HEK293T (cell line): ENCODE measurements around the gene RASSF8.

Experiments used
- CTCF ChIA-PET: fragments of 350-600 bp; formaldehyde crosslinking; extraction: SDS; loops from one replicate; lab custom pipeline; 2021; ENCODE audit warnings: antibody characterized with exemption, inconsistent platforms; lab: Yijun Ruan, JAX
- POLR2A ChIA-PET: fragments of 350-600 bp; formaldehyde crosslinking; extraction: SDS; loops from one replicate; lab custom pipeline; 2020; ENCODE audit warnings: antibody characterized with exemption, inconsistent platforms; lab: Yijun Ruan, JAX
- DNase-seq: peaks from one replicate; pipeline ENCODE4 v3.0.0; 2012; ENCODE audit warnings: mixed read lengths; ENCODE audit errors: extremely low spot score
- ARNT ChIP-seq: fragments of 450-650 bp; IDR thresholded peaks from 2 replicates; pipeline ENCODE4 v1.6.1; 2017; ENCODE audit warnings: mild to moderate bottlenecking
- BHLHE40 ChIP-seq: fragments of 450-650 bp; IDR thresholded peaks from 2 replicates; pipeline ENCODE4 v1.6.1; 2016; ENCODE audit warnings: mild to moderate bottlenecking, moderate library complexity, borderline replicate concordance
- CTBP1 ChIP-seq: fragments of 450-650 bp; IDR thresholded peaks from 2 replicates; pipeline ENCODE4 v1.6.1; 2016; ENCODE audit warnings: borderline replicate concordance
- ELF4 ChIP-seq: fragments of 450-650 bp; IDR thresholded peaks from 2 replicates; pipeline ENCODE4 v1.6.1; 2017; ENCODE audit warnings: antibody characterized with exemption
- FOXA1 ChIP-seq: fragments of 450-650 bp; IDR thresholded peaks from 2 replicates; pipeline ENCODE4 v1.6.1; 2016; ENCODE audit warnings: mild to moderate bottlenecking
- FOXK2 ChIP-seq: fragments of 450-650 bp; IDR thresholded peaks from 2 replicates; pipeline ENCODE4 v1.6.1; 2016; ENCODE audit warnings: mild to moderate bottlenecking
- FOXM1 ChIP-seq: fragments of 450-650 bp; IDR thresholded peaks from 2 replicates; pipeline ENCODE4 v1.6.1; 2017; ENCODE audit warnings: mild to moderate bottlenecking, borderline replicate concordance
- HDGF ChIP-seq: fragments of 450-650 bp; IDR thresholded peaks from 2 replicates; pipeline ENCODE4 v1.6.1; 2017; ENCODE audit warnings: antibody characterized with exemption, borderline replicate concordance
- L3MBTL2 ChIP-seq: fragments of 450-650 bp; conservative IDR thresholded peaks from 2 replicates; pipeline ENCODE4 v1.6.1; 2016; ENCODE audit warnings: mild to moderate bottlenecking
- LEF1 ChIP-seq: fragments of 450-650 bp; IDR thresholded peaks from 2 replicates; pipeline ENCODE4 v1.6.1; 2017; ENCODE audit warnings: mild to moderate bottlenecking, borderline replicate concordance
- NFRKB ChIP-seq: fragments of 450-650 bp; IDR thresholded peaks from 2 replicates; pipeline ENCODE4 v1.6.1; 2016; ENCODE audit warnings: mild to moderate bottlenecking, moderate library complexity
- SP1 ChIP-seq: fragments of 450-650 bp; IDR thresholded peaks from 2 replicates; pipeline ENCODE4 v1.6.1; 2017
- SUZ12 ChIP-seq: fragments of 450-650 bp; IDR thresholded peaks from 2 replicates; pipeline ENCODE4 v1.6.1; 2016; ENCODE audit warnings: mild to moderate bottlenecking
- TARDBP ChIP-seq: fragments of 450-650 bp; IDR thresholded peaks from 2 replicates; pipeline ENCODE4 v1.6.1; 2016
- ZNF384 ChIP-seq: fragments of 450-650 bp; IDR thresholded peaks from 2 replicates; pipeline ENCODE4 v1.6.1; 2016
- TF ChIP-seq, protein P1 (sequence below): fragments of 450-650 bp; IDR thresholded peaks from 2 replicates; pipeline ENCODE4 v1.6.1; 2016

Gene RASSF8

DNA sequence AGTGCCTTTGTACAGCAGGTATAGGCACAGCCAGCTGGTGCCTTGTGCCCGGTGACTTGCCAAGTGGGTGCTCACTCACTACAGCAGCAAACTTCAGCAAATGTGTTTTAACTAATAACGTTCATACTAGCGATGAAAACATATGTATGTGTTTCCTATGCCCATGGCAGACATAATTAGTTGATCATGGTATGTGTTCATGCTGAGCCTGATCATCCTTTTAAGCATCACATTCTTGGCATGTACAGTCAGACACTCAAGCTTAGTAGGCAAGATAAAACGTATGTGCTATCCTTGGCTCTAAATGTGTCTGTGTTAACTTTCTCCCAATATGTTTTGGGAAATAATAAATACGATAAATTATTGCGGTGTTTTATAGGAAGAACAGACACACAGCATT, 55.6 kb downstream of the RASSF8 start:
- ChIA-PET POLR2A (no interaction called here), CTCF (no interaction called here)
- DNase-seq = no peak
- TF ChIP-seq, protein P1, sequence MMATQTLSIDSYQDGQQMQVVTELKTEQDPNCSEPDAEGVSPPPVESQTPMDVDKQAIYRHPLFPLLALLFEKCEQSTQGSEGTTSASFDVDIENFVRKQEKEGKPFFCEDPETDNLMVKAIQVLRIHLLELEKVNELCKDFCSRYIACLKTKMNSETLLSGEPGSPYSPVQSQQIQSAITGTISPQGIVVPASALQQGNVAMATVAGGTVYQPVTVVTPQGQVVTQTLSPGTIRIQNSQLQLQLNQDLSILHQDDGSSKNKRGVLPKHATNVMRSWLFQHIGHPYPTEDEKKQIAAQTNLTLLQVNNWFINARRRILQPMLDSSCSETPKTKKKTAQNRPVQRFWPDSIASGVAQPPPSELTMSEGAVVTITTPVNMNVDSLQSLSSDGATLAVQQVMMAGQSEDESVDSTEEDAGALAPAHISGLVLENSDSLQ = no peak
- no peak for TF ChIP-seq ZNF384
- no peak for TF ChIP-seq TARDBP
- no peak for TF ChIP-seq SUZ12
- TF ChIP-seq ARNT = no peak
- no peak for TF ChIP-seq FOXA1
- no peak for TF ChIP-seq SP1
- no peak for TF ChIP-seq HDGF
- TF ChIP-seq LEF1 = no peak
- no peak for TF ChIP-seq FOXM1
- no peak for TF ChIP-seq L3MBTL2
- TF ChIP-seq BHLHE40 = no peak
- TF ChIP-seq FOXK2 = no peak
- TF ChIP-seq CTBP1 = no peak

DNA sequence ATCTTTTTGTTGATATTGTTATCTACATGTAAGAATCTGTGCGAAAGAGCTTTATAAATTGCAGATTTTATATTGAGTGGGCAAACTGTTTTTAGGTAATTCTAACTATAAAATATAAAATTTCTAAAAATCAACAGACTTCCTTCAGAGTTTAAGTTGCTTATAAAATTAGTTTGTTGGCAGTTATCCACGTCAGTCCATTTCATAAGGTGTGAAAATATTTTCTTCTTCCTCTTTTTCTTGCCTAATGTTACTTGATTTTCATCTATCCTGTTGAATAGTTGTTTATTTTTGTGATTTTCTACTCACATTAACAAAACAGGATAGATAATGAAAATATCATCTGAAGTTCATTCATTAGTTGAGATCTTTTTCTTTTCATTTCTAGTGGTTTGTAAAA, 58.0 kb downstream of the RASSF8 start:
- ChIA-PET POLR2A (interaction anchor here (0.7 kb wide), 1 partner anchor 56 kb away, joined by 3 read pairs; no protein-coding TSS in a partner anchor), CTCF (interaction anchor here (1.0 to 1.1 kb wide), 2 partner anchors 16 to 22 kb away, joined by 3 to 5 read pairs; no protein-coding TSS in a partner anchor)
- no peak for DNase-seq
- TF ChIP-seq TARDBP = no peak
- no peak for TF ChIP-seq FOXM1
- no peak for TF ChIP-seq ZNF384
- TF ChIP-seq HDGF = no peak

DNA sequence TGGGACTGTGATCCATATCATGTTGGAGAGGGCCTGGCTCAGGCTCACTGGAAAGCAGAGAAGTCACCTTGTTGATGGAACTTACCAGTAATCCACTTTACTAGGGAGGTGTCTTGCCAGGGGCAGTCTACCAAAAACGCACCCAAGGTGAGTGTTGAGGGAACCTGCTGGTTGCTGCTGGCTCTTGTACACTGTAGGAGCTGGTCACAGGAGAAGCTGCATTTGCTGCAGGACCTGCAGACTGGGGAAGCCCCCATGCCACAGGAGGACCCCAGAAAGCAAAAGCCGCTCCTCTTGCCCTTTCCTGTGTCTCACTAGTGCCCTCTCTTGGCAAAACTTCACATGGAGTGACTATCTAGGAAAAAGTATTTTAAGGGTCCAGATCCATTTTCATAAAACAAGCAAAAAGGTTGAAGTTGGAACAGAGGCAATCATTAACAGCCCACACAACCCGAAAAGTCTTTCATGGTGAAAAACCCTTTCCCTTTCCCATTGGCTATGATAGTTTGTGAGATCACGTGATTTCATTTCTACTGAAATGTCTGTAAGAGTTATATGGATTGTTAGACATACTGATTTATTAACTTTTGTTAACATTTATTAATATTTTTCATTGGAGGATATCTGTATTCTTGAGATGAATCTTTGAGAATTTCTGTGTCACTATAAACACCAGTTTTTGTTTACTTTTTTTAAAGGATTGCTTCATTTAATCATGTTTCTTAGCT, 59.2 kb downstream of the RASSF8 start:
- POLR2A ChIA-PET = interaction anchor here (0.6 kb wide), 1 partner anchor 58 kb away, joined by 3 read pairs; no protein-coding TSS in a partner anchor
- no peak for TF ChIP-seq ZNF384
- TF ChIP-seq, protein P1 = no peak
- no peak for TF ChIP-seq SUZ12
- TF ChIP-seq SP1 = no peak
- TF ChIP-seq FOXK2 = no peak
- TF ChIP-seq FOXA1 = no peak
- TF ChIP-seq LEF1 = no peak
- TF ChIP-seq L3MBTL2 = no peak
- no peak for TF ChIP-seq CTBP1
- TF ChIP-seq HDGF = no peak
- TF ChIP-seq ELF4 = no peak
- TF ChIP-seq TARDBP = no peak
- no peak for TF ChIP-seq BHLHE40
- no peak for TF ChIP-seq ARNT
- TF ChIP-seq FOXM1 = no peak
- TF ChIP-seq NFRKB = no peak
- CTCF ChIA-PET = interaction anchor here (0.6 to 1.2 kb wide), 6 partner anchors 9 to 553 kb away, joined by 3 to 5 read pairs (median 3); no protein-coding TSS in a partner anchor
- peak; percentile 45 for DNase-seq

DNA sequence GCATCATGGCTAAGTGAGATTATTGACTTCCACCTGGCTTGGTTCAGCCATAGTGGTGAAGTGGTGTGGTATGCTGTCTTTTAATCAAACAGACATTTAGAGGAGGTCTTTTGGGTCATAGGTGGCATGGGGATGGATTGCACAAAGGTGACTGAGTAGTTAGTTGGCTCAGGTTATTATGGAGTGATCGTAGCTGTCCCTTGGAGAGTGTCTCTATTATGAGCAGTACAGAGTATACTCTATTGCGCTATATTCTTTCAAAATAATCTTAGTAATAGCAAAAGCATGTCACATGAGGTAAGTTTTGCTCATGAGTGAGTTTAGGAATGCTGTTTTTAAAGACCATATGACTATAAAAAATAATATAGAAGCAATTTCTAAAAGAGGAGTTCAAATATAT, 60.4 kb downstream of the RASSF8 start:
- ChIA-PET POLR2A (no interaction called here), CTCF (no interaction called here)
- DNase-seq = no peak
- TF ChIP-seq ZNF384 (no peak), ELF4 (no peak)

DNA sequence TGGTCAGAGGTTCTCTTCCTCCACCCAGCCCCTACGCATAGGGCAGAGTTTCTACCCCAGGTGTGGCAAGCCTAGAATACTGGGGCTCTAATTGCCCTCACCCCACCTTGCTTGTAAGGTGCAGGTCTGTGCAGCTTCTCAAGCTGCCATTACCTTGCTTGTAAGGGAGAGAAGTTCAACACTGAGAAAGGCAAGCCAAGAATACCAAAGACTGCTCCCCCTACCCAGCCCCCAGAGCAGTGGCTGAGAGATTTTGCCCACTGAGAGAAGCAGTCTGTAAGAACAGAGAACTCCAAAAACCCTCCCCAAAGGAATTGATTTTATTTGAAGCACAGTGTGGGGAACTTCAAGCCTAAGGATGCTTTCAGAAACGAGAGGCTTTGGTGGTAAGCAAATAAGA, 63.1 kb downstream of the RASSF8 start:
- no peak for DNase-seq
- ChIA-PET CTCF (interaction anchor here (0.6 kb wide), 2 partner anchors 9 to 258 kb away, joined by 3 to 4 read pairs; no protein-coding TSS in a partner anchor), POLR2A (interaction anchor here (0.6 kb wide), 1 partner anchor 139 kb away, joined by 5 read pairs; no protein-coding TSS in a partner anchor)
- TF ChIP-seq FOXA1 (no peak), ZNF384 (no peak)

DNA sequence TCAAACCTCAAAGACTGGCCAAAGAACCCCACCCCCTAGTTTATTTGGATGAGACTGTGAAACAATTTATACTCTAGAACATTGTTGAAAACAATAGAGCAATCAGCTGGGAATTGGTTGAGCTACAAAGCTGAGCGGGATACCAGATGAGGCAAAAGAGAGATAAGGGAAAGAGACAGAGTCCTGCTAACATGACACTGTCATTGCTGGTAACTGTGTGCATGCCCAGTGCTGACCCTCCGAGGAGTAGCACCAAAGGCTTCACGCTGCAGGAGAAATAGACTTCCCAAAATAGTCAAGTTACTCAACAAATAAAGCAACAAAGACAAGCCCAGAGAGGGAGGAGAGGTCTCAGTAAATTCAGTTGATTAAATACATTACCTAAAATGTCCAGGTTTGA, 63.6 kb downstream of the RASSF8 start:
- ChIA-PET CTCF (no interaction called here), POLR2A (no interaction called here)
- no peak for DNase-seq
- TF ChIP-seq SUZ12 = no peak
- TF ChIP-seq NFRKB = no peak
- TF ChIP-seq ZNF384 = no peak
- no peak for TF ChIP-seq BHLHE40
- no peak for TF ChIP-seq SP1
- TF ChIP-seq LEF1 = no peak
- no peak for TF ChIP-seq FOXA1
- no peak for TF ChIP-seq L3MBTL2
- TF ChIP-seq FOXK2 = no peak
- no peak for TF ChIP-seq HDGF
- no peak for TF ChIP-seq CTBP1
- no peak for TF ChIP-seq ELF4
- TF ChIP-seq ARNT = no peak
- no peak for TF ChIP-seq TARDBP
- TF ChIP-seq, protein P1 = no peak
- TF ChIP-seq FOXM1 = no peak
